Epidermal melanocyte (primary cell): ENCODE results near the gene PRSS57.

Experiments
- DNase-seq: peaks from one replicate; pipeline ENCODE4 v3.0.0; 2011; ENCODE audit warnings: low spot score; ENCODE audit not compliant: insufficient read length

PRSS57 gene

GRCh38 chr19:638906-639252 is 56.4 kb downstream of the PRSS57 start:
- no peak for DNase-seq
